AG09319 (cell line): Measurements from ENCODE around the gene RGS19.

ENCODE experiments used
- DNase-seq: peaks from one replicate; pipeline ENCODE4 v3.0.0-alpha.2; 2010; ENCODE audit warnings: low read depth; ENCODE audit errors: extremely low read depth
- CTCF ChIP-seq: IDR thresholded peaks from 2 replicates; pipeline ENCODE4 v1.5.1; 2011; ENCODE audit warnings: low read depth, mild to moderate bottlenecking, inconsistent platforms, low read length, moderate library complexity

The RGS19 gene

GRCh38 chr20:64031822-64032314 is 47.5 kb downstream of the RGS19 start:
- no peak for DNase-seq

GRCh38 chr20:64030371-64031134 is 48.8 kb downstream of the RGS19 start:
- no peak for DNase-seq
- TF ChIP-seq CTCF = no peak

More at GRCh38 chr20:64031822-64032314, 47.5 kb downstream of the RGS19 start:
- TF ChIP-seq CTCF = no peak

- DNase-seq = no peak
- TF ChIP-seq CTCF = no peak
Observed at GRCh38 chr20:64029293-64030117, 49.8 kb downstream of the RGS19 start.

GRCh38 chr20:64027981-64028685 is 51.2 kb downstream of the RGS19 start:
- no peak for DNase-seq

GRCh38 chr20:64025826-64026412 is 53.4 kb downstream of the RGS19 start:
- TF ChIP-seq CTCF = no peak
- DNase-seq = no peak

More at GRCh38 chr20:64027981-64028685, 51.2 kb downstream of the RGS19 start:
- TF ChIP-seq CTCF = no peak

GRCh38 chr20:64025101-64025825 is 54.1 kb downstream of the RGS19 start:
- TF ChIP-seq CTCF = no peak

More at GRCh38 chr20:64025101-64025825, 54.1 kb downstream of the RGS19 start:
- DNase-seq = no peak
